ENCODE data around the gene PRDX2.

GRCh38 chr19:12834976-12835757 lies 33.6 kb upstream of the PRDX2 start:
- no peak for TF ChIP-seq TCF12 (IDR thresholded peaks at IDR 0.05)
- TF ChIP-seq CTCF (IDR thresholded peaks at IDR 0.05): no peak
- TF ChIP-seq MAX (IDR thresholded peaks at IDR 0.05; ENCODE audit: low read depth): no peak
- TF ChIP-seq SIN3A (IDR thresholded peaks at IDR 0.05; ENCODE audit: borderline replicate concordance, low read depth, low read length): no peak
